ENCODE results near the gene ZSCAN9. TPM values are rescaled to one million over a fixed set of nuclear protein-coding genes. Genes with fewer than 3 reads are reported as not detected.

ZSCAN9 gene
- 6.3 TPM for polyA plus RNA-seq (2012; ENCODE audit: low read depth, missing spikeins)

- DNase-seq (ENCODE audit: insufficient read length, low spot score) (peak; percentile 50), FAIRE-seq (peak; percentile 85)
- TF ChIP-seq POLR2A (IDR thresholded peaks at IDR 0.05; ENCODE audit: low read depth, low read length) (peak; percentile 93), PAX5 (IDR thresholded peaks at IDR 0.05; ENCODE audit: insufficient read depth, low read length, severe bottlenecking) (no peak), POU2F2 (IDR thresholded peaks at IDR 0.05; ENCODE audit: low read depth, low read length) (peak; percentile 72), SPI1 (IDR thresholded peaks at IDR 0.05; ENCODE audit: low read depth, low read length) (peak; percentile 18; the same call in 1 of the 2 replicates), TAF1 (IDR thresholded peaks at IDR 0.05; ENCODE audit: low read depth, low read length) (peak; percentile 97), POLR2AphosphoS5 (IDR thresholded peaks at IDR 0.05; ENCODE audit: low read depth, low read length) (peak; percentile 91)
Observed at GRCh38 chr6:28225056-28225834, at the start of gene ZSCAN9. ZSCAN9 (plus strand) TSS chr6:28225275; CDS start chr6:28227085, 1,810 bp downstream.

DNA sequence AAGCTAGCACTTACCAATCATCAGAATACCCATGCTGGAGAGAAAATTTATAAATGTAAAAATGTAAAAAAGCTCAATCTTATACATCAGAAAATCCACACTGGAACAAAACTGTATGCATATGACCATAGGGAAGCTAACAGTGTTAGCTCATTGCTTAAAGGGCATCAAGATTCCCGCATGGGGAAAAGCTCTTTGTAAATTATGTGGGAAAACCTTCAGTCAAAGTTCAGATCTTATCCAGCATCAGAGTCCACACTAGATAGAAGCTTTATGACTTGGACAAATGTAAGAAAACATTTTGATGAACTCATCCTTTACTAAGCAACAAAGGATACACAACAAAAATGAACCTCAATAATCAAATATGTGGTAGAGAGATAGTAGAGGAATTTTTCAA lies 48.7 kb upstream of the ZSCAN9 start:
- FAIRE-seq, result no peak
- TF ChIP-seq TAF1 (IDR thresholded peaks at IDR 0.05; ENCODE audit: low read depth, low read length) (no peak), POU2F2 (IDR thresholded peaks at IDR 0.05; ENCODE audit: low read depth, low read length) (no peak), SPI1 (IDR thresholded peaks at IDR 0.05; ENCODE audit: low read depth, low read length) (no peak), POLR2A (IDR thresholded peaks at IDR 0.05; ENCODE audit: low read depth, low read length) (no peak), PAX5 (IDR thresholded peaks at IDR 0.05; ENCODE audit: insufficient read depth, low read length, severe bottlenecking) (no peak), POLR2AphosphoS5 (IDR thresholded peaks at IDR 0.05; ENCODE audit: low read depth, low read length) (no peak)
- DNase-seq (ENCODE audit: insufficient read length, low spot score), result no peak

- DNase-seq (ENCODE audit: insufficient read length, low spot score) (no peak), FAIRE-seq (no peak)
- no peak for TF ChIP-seq POU2F2 (IDR thresholded peaks at IDR 0.05; ENCODE audit: low read depth, low read length)
- TF ChIP-seq POLR2AphosphoS5 (IDR thresholded peaks at IDR 0.05; ENCODE audit: low read depth, low read length), result no peak
- TF ChIP-seq TAF1 (IDR thresholded peaks at IDR 0.05; ENCODE audit: low read depth, low read length), result no peak
- TF ChIP-seq SPI1 (IDR thresholded peaks at IDR 0.05; ENCODE audit: low read depth, low read length), result no peak
- TF ChIP-seq POLR2A (IDR thresholded peaks at IDR 0.05; ENCODE audit: low read depth, low read length), result no peak
- no peak for TF ChIP-seq PAX5 (IDR thresholded peaks at IDR 0.05; ENCODE audit: insufficient read depth, low read length, severe bottlenecking)
Observed at GRCh38 chr6:28182255-28182654, 42.8 kb upstream of the ZSCAN9 start.

DNA sequence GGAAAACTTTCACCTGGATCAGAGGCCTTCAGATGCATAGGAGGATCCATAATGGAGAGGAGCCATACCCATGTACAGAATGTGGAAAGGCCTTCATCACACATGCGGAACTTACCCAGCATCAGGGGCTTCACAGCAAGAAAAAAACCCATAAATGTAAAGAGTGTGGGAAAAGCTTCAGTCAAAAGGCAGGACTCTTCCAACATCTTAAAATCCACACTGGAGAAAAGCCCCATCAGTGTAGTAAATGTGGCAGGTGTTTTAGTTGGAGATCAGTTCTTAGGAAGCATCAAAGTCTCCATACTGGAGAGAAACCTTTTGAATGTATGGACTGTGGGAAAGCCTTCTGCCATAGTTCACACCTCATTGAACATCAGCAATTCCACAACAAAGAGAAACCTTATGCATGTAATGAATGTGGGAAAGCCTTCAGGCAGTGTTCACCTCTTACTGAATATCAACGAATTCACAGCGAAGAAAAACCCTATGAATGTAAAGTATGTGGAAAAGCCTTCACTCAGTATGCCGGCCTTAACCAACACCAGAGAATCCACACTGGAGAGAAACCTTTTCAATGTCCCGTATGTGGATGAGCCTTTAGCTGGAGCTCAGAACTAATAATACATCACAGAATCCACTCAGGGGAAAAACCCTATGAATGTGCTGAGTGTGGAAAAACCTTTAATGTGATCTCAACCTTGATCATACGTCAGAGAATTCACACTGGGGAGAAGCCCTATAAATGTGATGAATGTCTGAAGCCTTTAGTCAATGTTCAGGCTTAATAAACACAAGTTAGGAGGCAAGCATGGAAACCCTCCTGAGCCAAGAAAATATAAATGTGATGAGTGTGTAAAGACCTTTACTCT lies 36.7 kb upstream of the ZSCAN9 start:
- DNase-seq (ENCODE audit: insufficient read length, low spot score), result no peak
- FAIRE-seq, result no peak
- TF ChIP-seq POU2F2 (IDR thresholded peaks at IDR 0.05; ENCODE audit: low read depth, low read length) (no peak), POLR2A (IDR thresholded peaks at IDR 0.05; ENCODE audit: low read depth, low read length) (no peak), SPI1 (IDR thresholded peaks at IDR 0.05; ENCODE audit: low read depth, low read length) (no peak), POLR2AphosphoS5 (IDR thresholded peaks at IDR 0.05; ENCODE audit: low read depth, low read length) (no peak), TAF1 (IDR thresholded peaks at IDR 0.05; ENCODE audit: low read depth, low read length) (no peak), PAX5 (IDR thresholded peaks at IDR 0.05; ENCODE audit: insufficient read depth, low read length, severe bottlenecking) (no peak)

GRCh38 chr6:28200020-28200419 lies 25.1 kb upstream of the ZSCAN9 start:
- TF ChIP-seq POLR2AphosphoS5 (IDR thresholded peaks at IDR 0.05; ENCODE audit: low read depth, low read length) (no peak), SPI1 (IDR thresholded peaks at IDR 0.05; ENCODE audit: low read depth, low read length) (no peak), POLR2A (IDR thresholded peaks at IDR 0.05; ENCODE audit: low read depth, low read length) (no peak), POU2F2 (IDR thresholded peaks at IDR 0.05; ENCODE audit: low read depth, low read length) (no peak), TAF1 (IDR thresholded peaks at IDR 0.05; ENCODE audit: low read depth, low read length) (no peak), PAX5 (IDR thresholded peaks at IDR 0.05; ENCODE audit: insufficient read depth, low read length, severe bottlenecking) (no peak)
- FAIRE-seq (no peak), DNase-seq (ENCODE audit: insufficient read length, low spot score) (no peak)

- no peak for TF ChIP-seq SPI1 (IDR thresholded peaks at IDR 0.05; ENCODE audit: low read depth, low read length)
- no peak for TF ChIP-seq POU2F2 (IDR thresholded peaks at IDR 0.05; ENCODE audit: low read depth, low read length)
- TF ChIP-seq POLR2AphosphoS5 (IDR thresholded peaks at IDR 0.05; ENCODE audit: low read depth, low read length), result no peak
- FAIRE-seq, result no peak
- no peak for DNase-seq (ENCODE audit: insufficient read length, low spot score)
Observed at GRCh38 chr6:28203201-28203600, 21.9 kb upstream of the ZSCAN9 start.

DNA sequence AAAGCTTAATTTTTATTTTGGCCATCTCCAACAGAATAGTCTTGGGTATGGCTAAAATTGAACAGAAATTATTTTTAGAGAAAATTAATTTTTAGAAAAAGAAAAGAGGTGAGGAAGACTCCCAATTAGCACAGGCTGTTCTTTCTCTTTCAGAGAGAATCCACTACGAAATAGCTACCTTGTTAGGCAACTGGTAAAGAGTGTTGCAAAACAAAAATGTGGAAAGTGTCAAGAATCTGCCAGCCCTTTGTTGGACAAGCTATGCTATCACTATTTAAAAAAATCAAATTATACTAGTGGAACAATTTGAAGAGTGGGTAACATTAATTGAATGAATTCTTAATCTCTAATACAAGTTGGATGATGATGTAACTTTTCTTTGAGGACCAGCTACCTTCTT lies 19.2 kb upstream of the ZSCAN9 start:
- FAIRE-seq (no peak), DNase-seq (ENCODE audit: insufficient read length, low spot score) (no peak)
- no peak for TF ChIP-seq TAF1 (IDR thresholded peaks at IDR 0.05; ENCODE audit: low read depth, low read length)
- no peak for TF ChIP-seq POLR2A (IDR thresholded peaks at IDR 0.05; ENCODE audit: low read depth, low read length)
- no peak for TF ChIP-seq PAX5 (IDR thresholded peaks at IDR 0.05; ENCODE audit: insufficient read depth, low read length, severe bottlenecking)
- TF ChIP-seq POU2F2 (IDR thresholded peaks at IDR 0.05; ENCODE audit: low read depth, low read length), result no peak
- TF ChIP-seq SPI1 (IDR thresholded peaks at IDR 0.05; ENCODE audit: low read depth, low read length), result no peak

GRCh38 chr6:28206527-28206926 lies 18.5 kb upstream of the ZSCAN9 start:
- TF ChIP-seq PAX5 (IDR thresholded peaks at IDR 0.05; ENCODE audit: insufficient read depth, low read length, severe bottlenecking), result no peak
- no peak for TF ChIP-seq POLR2A (IDR thresholded peaks at IDR 0.05; ENCODE audit: low read depth, low read length)
- TF ChIP-seq POLR2AphosphoS5 (IDR thresholded peaks at IDR 0.05; ENCODE audit: low read depth, low read length), result no peak
- TF ChIP-seq POU2F2 (IDR thresholded peaks at IDR 0.05; ENCODE audit: low read depth, low read length), result no peak
- no peak for TF ChIP-seq SPI1 (IDR thresholded peaks at IDR 0.05; ENCODE audit: low read depth, low read length)
- TF ChIP-seq TAF1 (IDR thresholded peaks at IDR 0.05; ENCODE audit: low read depth, low read length), result no peak
- DNase-seq (ENCODE audit: insufficient read length, low spot score), result no peak
- FAIRE-seq, result no peak

DNA sequence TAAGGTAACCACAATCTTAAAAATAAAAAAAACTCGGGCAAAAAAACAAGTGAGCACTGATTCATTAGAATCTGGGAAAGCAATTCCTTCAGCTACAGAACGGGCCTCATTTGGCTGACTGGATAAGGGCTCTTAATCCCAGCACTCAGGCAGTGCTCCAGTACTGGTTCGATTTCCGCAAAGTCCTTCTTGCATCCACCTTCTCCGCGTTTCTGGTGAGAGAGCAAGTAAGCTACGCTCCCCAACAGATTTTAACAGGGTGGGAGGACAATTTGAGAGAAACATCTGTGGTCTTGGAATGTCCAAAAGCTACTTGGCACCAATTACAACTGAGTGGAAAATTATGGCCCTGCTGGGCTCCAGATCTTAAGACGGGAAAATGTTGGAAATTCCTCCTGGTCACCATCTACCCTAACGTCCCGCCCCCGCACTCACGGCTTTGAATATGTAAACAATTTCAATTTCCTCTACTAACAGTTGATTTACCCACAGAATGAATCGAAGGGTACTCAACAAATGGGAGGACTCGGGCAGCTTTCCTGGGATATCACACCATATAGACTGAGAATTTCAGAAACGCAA lies 18.1 kb upstream of the ZSCAN9 start:
- DNase-seq (ENCODE audit: insufficient read length, low spot score), result no peak
- FAIRE-seq, result peak; percentile 54
- no peak for TF ChIP-seq PAX5 (IDR thresholded peaks at IDR 0.05; ENCODE audit: insufficient read depth, low read length, severe bottlenecking)
- no peak for TF ChIP-seq POLR2A (IDR thresholded peaks at IDR 0.05; ENCODE audit: low read depth, low read length)
- no peak for TF ChIP-seq POU2F2 (IDR thresholded peaks at IDR 0.05; ENCODE audit: low read depth, low read length)
- TF ChIP-seq POLR2AphosphoS5 (IDR thresholded peaks at IDR 0.05; ENCODE audit: low read depth, low read length), result no peak
- no peak for TF ChIP-seq TAF1 (IDR thresholded peaks at IDR 0.05; ENCODE audit: low read depth, low read length)
- no peak for TF ChIP-seq SPI1 (IDR thresholded peaks at IDR 0.05; ENCODE audit: low read depth, low read length)

All from GM12891 (cell line).